PC-9 (cell line): ENCODE data around the gene C2orf69. TPM values are rescaled to one million over a fixed set of nuclear protein-coding genes. Genes with fewer than 3 reads are reported as not detected.

Experiments used
- BruUV-seq: library from RNA; stranded (reverse); fragments of 400-500 nt; replicated peaks from 2 replicates; lab custom pipeline; 2021; lab: Mats Ljungman, UMichigan
- CTCF ChIA-PET: fragments of 300-600 bp; sonication (Branson Sonifier 250); formaldehyde crosslinking; loops from one replicate; lab custom pipeline; 2022; ENCODE audit warnings: antibody characterized with exemption; lab: Charles Lee
- POLR2A ChIA-PET: fragments of 300-600 bp; sonication (Branson Sonifier 250); formaldehyde crosslinking; loops from one replicate; lab custom pipeline; 2022; ENCODE audit warnings: antibody characterized with exemption; ENCODE audit not compliant: unreplicated experiment; lab: Charles Lee
- DNase-seq, 2 experiments: peaks; one replicate each; pipeline versions ENCODE4 v3.0.0 to v3.0.0-alpha.2; 2015 to 2022; ENCODE audit warnings: mixed read lengths in 1 of 2
- H2AFZ ChIP-seq: fragments of 200-600 bp; sonication (generic); 2 replicates; pipeline ENCODE4 v1.8.1; 2017; ENCODE audit warnings: antibody characterized with exemption
- H3F3A ChIP-seq: fragments of 200-600 bp; sonication (generic); 2 replicates; pipeline ENCODE4 v1.8.1; 2017; ENCODE audit warnings: antibody characterized with exemption, mild to moderate bottlenecking, low read depth; ENCODE audit not compliant: insufficient read depth
- H3K27ac ChIP-seq: fragments of 200-600 bp; sonication (generic); 2 replicates; pipeline ENCODE4 v1.6.1; 2016; ENCODE audit warnings: mixed run types
- H3K27me3 ChIP-seq: fragments of 200-600 bp; sonication (generic); 2 replicates; pipeline ENCODE4 v1.6.1; 2016; ENCODE audit warnings: low read depth, mixed run types; ENCODE audit not compliant: insufficient read depth
- H3K36me3 ChIP-seq: fragments of 200-600 bp; sonication (generic); 2 replicates; pipeline ENCODE4 v1.6.1; 2016; ENCODE audit warnings: low read depth, mixed run types
- H3K4me1 ChIP-seq: fragments of 200-600 bp; sonication (generic); replicated peaks from 2 replicates; pipeline ENCODE4 v1.6.1; 2016; ENCODE audit warnings: mixed run types; ENCODE audit not compliant: insufficient read depth
- H3K4me2 ChIP-seq: fragments of 200-600 bp; sonication (generic); 2 replicates; pipeline ENCODE4 v1.6.1; 2017; ENCODE audit warnings: mixed run types
- H3K4me3 ChIP-seq: fragments of 200-600 bp; sonication (generic); 2 replicates; pipeline ENCODE4 v1.6.1; 2016; ENCODE audit warnings: mixed run types
- H3K79me2 ChIP-seq: fragments of 200-600 bp; sonication (generic); 2 replicates; pipeline ENCODE4 v1.6.1; 2017; ENCODE audit warnings: low read depth, mixed run types
- H3K9me2 ChIP-seq: fragments of 200-600 bp; sonication (generic); 2 replicates; pipeline ENCODE4 v1.8.1; 2017; ENCODE audit warnings: mild to moderate bottlenecking; ENCODE audit not compliant: insufficient read depth
- H3K9me3 ChIP-seq: fragments of 200-600 bp; sonication (generic); 2 replicates; pipeline ENCODE4 v1.8.1; 2016; ENCODE audit warnings: low read depth; ENCODE audit not compliant: insufficient read depth
- H4K20me1 ChIP-seq: fragments of 200-600 bp; sonication (generic); 2 replicates; pipeline ENCODE4 v1.8.1; 2017; ENCODE audit not compliant: insufficient read depth
- CTCF ChIP-seq: fragments of 200-600 bp; sonication (generic); conservative IDR thresholded peaks from 2 replicates; pipeline ENCODE4 v1.6.1; 2017; ENCODE audit warnings: mixed run types, antibody characterized with exemption, mild to moderate bottlenecking, moderate library complexity
- EZH2 ChIP-seq: fragments of 200-600 bp; sonication (generic); IDR thresholded peaks from 2 replicates; pipeline ENCODE4 v1.8.0; 2017; ENCODE audit warnings: antibody characterized with exemption, low read depth
- intact Hi-C: fragments of 100-400 bp; cut with micrococcal nuclease; formaldehyde crosslinking; loops from one replicate; pipeline ENCODE4 v1.10.0; 2022; ENCODE audit not compliant: unreplicated experiment
- total RNA-seq: library from RNA; stranded (reverse); gene quantifications from 2 replicates; pipeline ENCODE4 v1.2.3, GENCODE V29; 2021

Gene C2orf69
- total RNA-seq, 1 experiment from 2014 or later: 14.1 TPM

- H3K36me3 ChIP-seq: peaks cover 14% of the 10 kb centered on the region
Observed at GRCh38 chr2:199966976-199967375, 55.9 kb downstream of the C2orf69 start.

GRCh38 chr2:199968126-199968525 lies 57.0 kb downstream of the C2orf69 start:
- Histone ChIP-seq H3K4me2 (no peak overlapping the region), H3K9me3 (no peaks in the 10 kb centered on the region), H4K20me1 (no peaks in the 10 kb centered on the region), H3K4me1 (no peaks in the 10 kb centered on the region), H3K79me2 (no peaks in the 10 kb centered on the region), H3K36me3 (peaks cover 13% of the 10 kb centered on the region; the same call in 1 of the 2 replicates), H3K9me2 (no peaks in the 10 kb centered on the region), H2AFZ (no peak overlapping the region), H3K4me3 (no peak overlapping the region), H3F3A (no peaks in the 10 kb centered on the region), H3K27ac (no peak overlapping the region), H3K27me3 (no peaks in the 10 kb centered on the region)
- DNase-seq: no peak
- BruUV-seq: no TSS peak
- TF ChIP-seq EZH2 (no peak), CTCF (no peak)
- POLR2A ChIA-PET: no interaction called here
- CTCF ChIA-PET: no interaction called here
- intact Hi-C loops: no loop called here

More at GRCh38 chr2:199966976-199967375, 55.9 kb downstream of the C2orf69 start:
- ChIA-PET POLR2A (interaction anchor here (0.6 kb wide), 1 partner anchor 923 kb away, joined by 3 read pairs; no protein-coding TSS in a partner anchor), CTCF (no interaction called here)
- BruUV-seq: no TSS peak
- Histone ChIP-seq H3F3A (no peaks in the 10 kb centered on the region), H4K20me1 (no peaks in the 10 kb centered on the region), H3K4me3 (no peak overlapping the region), H3K9me2 (no peaks in the 10 kb centered on the region), H3K4me2 (no peak overlapping the region), H3K27me3 (no peaks in the 10 kb centered on the region), H2AFZ (no peak overlapping the region), H3K79me2 (no peaks in the 10 kb centered on the region), H3K9me3 (no peaks in the 10 kb centered on the region), H3K4me1 (no peaks in the 10 kb centered on the region), H3K27ac (no peak overlapping the region)
- DNase-seq: no peak
- no peak for TF ChIP-seq CTCF
- no peak for TF ChIP-seq EZH2
- intact Hi-C loops: no loop called here

GRCh38 chr2:199972088-199972626 lies 61.1 kb downstream of the C2orf69 start:
- intact Hi-C loops: loop anchor here (5.0 to 10.0 kb wide), 2 partner anchors 605 to 913 kb away; partner anchors contain the start of genes NIF3L1 and PPIL3
- BruUV-seq: no TSS peak
- Histone ChIP-seq H3K27ac (no peak overlapping the region), H3K4me2 (no peak overlapping the region), H2AFZ (no peak overlapping the region), H3K9me2 (no peaks in the 10 kb centered on the region), H3K36me3 (0 out of 2 replicates have a peak, but pooled peaks cover 3% of the 10 kb centered on the region), H3K27me3 (no peaks in the 10 kb centered on the region), H3K79me2 (no peaks in the 10 kb centered on the region), H4K20me1 (no peaks in the 10 kb centered on the region), H3K9me3 (no peaks in the 10 kb centered on the region), H3F3A (peaks cover under 1% of the 10 kb centered on the region; the same call in 1 of the 2 replicates), H3K4me3 (no peak overlapping the region), H3K4me1 (peaks cover 23% of the 10 kb centered on the region)
- CTCF ChIA-PET: no interaction called here
- POLR2A ChIA-PET: no interaction called here
- no peak for TF ChIP-seq CTCF
- DNase-seq: no peak
